HepG2 (cell line): Measurements from ENCODE around the gene IQCH. TPM values are rescaled to one million over a fixed set of nuclear protein-coding genes. Genes with fewer than 3 reads are reported as not detected.

Experiments
- SYNCRIP ChIP-seq: fragments of 200-400 bp; formaldehyde crosslinking; IDR thresholded peaks from 2 replicates; pipeline ENCODE4 v1.6.1; 2018; ENCODE audit warnings: mild to moderate bottlenecking, low read depth, low read length; ENCODE audit not compliant: insufficient read depth
- ZNF256 ChIP-seq: sonication (generic); formaldehyde crosslinking; conservative IDR thresholded peaks from 2 replicates; pipeline ENCODE4 v1.4.0; 2020; ENCODE audit warnings: missing genetic modification reagents
- ZNF563 ChIP-seq: sonication (generic); formaldehyde crosslinking; IDR thresholded peaks from 2 replicates; pipeline ENCODE4 v1.8.0; 2022; ENCODE audit warnings: mild to moderate bottlenecking, moderate library complexity, missing genetic modification reagents
- ZNF672 ChIP-seq: sonication (generic); formaldehyde crosslinking; IDR thresholded peaks from 2 replicates; pipeline ENCODE4 v1.8.1; 2022; ENCODE audit warnings: missing genetic modification reagents
- ZNF749 ChIP-seq: sonication (generic); formaldehyde crosslinking; IDR thresholded peaks from 2 replicates; pipeline ENCODE4 v1.8.0; 2022; ENCODE audit warnings: mild to moderate bottlenecking, missing genetic modification reagents, moderate library complexity, borderline replicate concordance
- polyA plus RNA-seq, 8 experiments: library from polyadenylated mRNA; depleted of rRNA in 3 of 8; stranded (reverse) in 7 of 8; unstranded in 1 of 8; fragments of >200 nt; fragmentation: Illumina TruSeq in 4 of 8; extraction: Trizol in 4 of 8; gene quantifications; 2 replicates each; pipeline versions ENCODE4 v1.2.1 to v1.2.3, GENCODE V29; 2011 to 2016; ENCODE audit warnings: low read depth in 4 of 8, missing spikeins in 1 of 8, mixed read lengths in 1 of 8; ENCODE audit not compliant: insufficient read depth in 1 of 8
- total RNA-seq, 5 experiments: library from RNA; depleted of rRNA; stranded (reverse); fragments of >200 nt; fragmentation: Illumina TruSeq; extraction: Trizol; gene quantifications; 2 replicates each; pipeline ENCODE4 v1.2.3, GENCODE V29; 2016; ENCODE audit warnings: low read depth in 1 of 5
- TF ChIP-seq, protein P1 (sequence below): IDR thresholded peaks from 2 replicates; pipeline ENCODE4 v1.6.1; 2016; ENCODE audit warnings: low read depth, control low read depth
- TF ChIP-seq, protein P2 (sequence below): IDR thresholded peaks from 2 replicates; pipeline ENCODE4 v1.4.0; 2020; ENCODE audit warnings: mild to moderate bottlenecking, missing genetic modification reagents
- TF ChIP-seq, protein P3 (sequence below): sonication (generic); formaldehyde crosslinking; IDR thresholded peaks from 2 replicates; pipeline ENCODE4 v1.4.0; 2020; ENCODE audit warnings: mild to moderate bottlenecking, missing genetic modification reagents
- TF ChIP-seq, protein P4 (sequence below): sonication (generic); formaldehyde crosslinking; IDR thresholded peaks from 2 replicates; pipeline ENCODE4 v1.5.0; 2020; ENCODE audit warnings: mild to moderate bottlenecking, missing genetic modification reagents

IQCH gene
- total and polyA plus RNA-seq, 2 of the 13 experiments (the other 11 are each of a cell fraction or from before 2014, with no cell fraction given), result 0.16 to 0.55 TPM

DNA sequence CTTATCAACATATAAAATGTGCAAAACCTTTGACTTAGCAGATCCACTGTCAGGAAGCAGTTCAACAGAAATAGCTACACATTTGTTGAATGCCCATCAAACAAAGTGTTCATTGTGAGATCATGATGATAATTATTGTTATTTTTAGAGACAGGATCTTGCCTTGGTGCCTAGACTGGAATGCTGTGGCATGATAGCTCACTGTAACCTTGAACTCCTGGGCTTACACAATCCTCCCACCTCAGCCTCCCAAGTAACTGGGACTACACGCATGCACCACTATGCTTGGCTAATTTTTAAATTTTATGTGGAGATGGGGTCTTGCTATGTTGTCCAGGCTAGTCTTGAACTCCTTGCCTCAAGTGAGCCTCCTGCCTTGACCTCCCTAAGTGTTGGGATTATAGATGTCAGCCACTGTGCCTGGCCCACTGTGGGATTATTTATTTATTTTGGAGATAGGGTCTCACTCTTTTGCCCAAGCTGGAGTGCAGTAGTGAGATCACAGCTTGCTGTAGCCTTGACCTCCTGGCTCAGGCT, 296.7 kb downstream of the IQCH start (continued):
- TF ChIP-seq, protein P1, sequence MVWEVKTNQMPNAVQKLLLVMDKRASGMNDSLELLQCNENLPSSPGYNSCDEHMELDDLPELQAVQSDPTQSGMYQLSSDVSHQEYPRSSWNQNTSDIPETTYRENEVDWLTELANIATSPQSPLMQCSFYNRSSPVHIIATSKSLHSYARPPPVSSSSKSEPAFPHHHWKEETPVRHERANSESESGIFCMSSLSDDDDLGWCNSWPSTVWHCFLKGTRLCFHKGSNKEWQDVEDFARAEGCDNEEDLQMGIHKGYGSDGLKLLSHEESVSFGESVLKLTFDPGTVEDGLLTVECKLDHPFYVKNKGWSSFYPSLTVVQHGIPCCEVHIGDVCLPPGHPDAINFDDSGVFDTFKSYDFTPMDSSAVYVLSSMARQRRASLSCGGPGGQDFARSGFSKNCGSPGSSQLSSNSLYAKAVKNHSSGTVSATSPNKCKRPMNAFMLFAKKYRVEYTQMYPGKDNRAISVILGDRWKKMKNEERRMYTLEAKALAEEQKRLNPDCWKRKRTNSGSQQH (CRISPR knock-in tag), result no peak
- TF ChIP-seq ZNF749 (CRISPR knock-in tag) (no peak), SYNCRIP (no peak), ZNF672 (CRISPR knock-in tag) (no peak), ZNF256 (CRISPR knock-in tag) (no peak), ZNF563 (no peak)
- TF ChIP-seq, protein P2, sequence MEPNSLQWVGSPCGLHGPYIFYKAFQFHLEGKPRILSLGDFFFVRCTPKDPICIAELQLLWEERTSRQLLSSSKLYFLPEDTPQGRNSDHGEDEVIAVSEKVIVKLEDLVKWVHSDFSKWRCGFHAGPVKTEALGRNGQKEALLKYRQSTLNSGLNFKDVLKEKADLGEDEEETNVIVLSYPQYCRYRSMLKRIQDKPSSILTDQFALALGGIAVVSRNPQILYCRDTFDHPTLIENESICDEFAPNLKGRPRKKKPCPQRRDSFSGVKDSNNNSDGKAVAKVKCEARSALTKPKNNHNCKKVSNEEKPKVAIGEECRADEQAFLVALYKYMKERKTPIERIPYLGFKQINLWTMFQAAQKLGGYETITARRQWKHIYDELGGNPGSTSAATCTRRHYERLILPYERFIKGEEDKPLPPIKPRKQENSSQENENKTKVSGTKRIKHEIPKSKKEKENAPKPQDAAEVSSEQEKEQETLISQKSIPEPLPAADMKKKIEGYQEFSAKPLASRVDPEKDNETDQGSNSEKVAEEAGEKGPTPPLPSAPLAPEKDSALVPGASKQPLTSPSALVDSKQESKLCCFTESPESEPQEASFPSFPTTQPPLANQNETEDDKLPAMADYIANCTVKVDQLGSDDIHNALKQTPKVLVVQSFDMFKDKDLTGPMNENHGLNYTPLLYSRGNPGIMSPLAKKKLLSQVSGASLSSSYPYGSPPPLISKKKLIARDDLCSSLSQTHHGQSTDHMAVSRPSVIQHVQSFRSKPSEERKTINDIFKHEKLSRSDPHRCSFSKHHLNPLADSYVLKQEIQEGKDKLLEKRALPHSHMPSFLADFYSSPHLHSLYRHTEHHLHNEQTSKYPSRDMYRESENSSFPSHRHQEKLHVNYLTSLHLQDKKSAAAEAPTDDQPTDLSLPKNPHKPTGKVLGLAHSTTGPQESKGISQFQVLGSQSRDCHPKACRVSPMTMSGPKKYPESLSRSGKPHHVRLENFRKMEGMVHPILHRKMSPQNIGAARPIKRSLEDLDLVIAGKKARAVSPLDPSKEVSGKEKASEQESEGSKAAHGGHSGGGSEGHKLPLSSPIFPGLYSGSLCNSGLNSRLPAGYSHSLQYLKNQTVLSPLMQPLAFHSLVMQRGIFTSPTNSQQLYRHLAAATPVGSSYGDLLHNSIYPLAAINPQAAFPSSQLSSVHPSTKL, result 0 out of 2 replicates have a peak, but pooled peaks have one; percentile 16
- TF ChIP-seq, protein P3, sequence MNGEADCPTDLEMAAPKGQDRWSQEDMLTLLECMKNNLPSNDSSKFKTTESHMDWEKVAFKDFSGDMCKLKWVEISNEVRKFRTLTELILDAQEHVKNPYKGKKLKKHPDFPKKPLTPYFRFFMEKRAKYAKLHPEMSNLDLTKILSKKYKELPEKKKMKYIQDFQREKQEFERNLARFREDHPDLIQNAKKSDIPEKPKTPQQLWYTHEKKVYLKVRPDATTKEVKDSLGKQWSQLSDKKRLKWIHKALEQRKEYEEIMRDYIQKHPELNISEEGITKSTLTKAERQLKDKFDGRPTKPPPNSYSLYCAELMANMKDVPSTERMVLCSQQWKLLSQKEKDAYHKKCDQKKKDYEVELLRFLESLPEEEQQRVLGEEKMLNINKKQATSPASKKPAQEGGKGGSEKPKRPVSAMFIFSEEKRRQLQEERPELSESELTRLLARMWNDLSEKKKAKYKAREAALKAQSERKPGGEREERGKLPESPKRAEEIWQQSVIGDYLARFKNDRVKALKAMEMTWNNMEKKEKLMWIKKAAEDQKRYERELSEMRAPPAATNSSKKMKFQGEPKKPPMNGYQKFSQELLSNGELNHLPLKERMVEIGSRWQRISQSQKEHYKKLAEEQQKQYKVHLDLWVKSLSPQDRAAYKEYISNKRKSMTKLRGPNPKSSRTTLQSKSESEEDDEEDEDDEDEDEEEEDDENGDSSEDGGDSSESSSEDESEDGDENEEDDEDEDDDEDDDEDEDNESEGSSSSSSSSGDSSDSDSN (CRISPR knock-in tag), result no peak
- TF ChIP-seq, protein P4, sequence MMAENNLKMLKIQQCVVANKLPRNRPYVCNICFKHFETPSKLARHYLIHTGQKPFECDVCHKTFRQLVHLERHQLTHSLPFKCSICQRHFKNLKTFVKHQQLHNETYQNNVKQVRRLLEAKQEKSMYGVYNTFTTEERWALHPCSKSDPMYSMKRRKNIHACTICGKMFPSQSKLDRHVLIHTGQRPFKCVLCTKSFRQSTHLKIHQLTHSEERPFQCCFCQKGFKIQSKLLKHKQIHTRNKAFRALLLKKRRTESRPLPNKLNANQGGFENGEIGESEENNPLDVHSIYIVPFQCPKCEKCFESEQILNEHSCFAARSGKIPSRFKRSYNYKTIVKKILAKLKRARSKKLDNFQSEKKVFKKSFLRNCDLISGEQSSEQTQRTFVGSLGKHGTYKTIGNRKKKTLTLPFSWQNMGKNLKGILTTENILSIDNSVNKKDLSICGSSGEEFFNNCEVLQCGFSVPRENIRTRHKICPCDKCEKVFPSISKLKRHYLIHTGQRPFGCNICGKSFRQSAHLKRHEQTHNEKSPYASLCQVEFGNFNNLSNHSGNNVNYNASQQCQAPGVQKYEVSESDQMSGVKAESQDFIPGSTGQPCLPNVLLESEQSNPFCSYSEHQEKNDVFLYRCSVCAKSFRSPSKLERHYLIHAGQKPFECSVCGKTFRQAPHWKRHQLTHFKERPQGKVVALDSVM (CRISPR knock-in tag), result 0 out of 2 replicates have a peak, but pooled peaks have one; percentile 33

Other genes starting within 250 kb of the IQCH start
- 8.6 and 10.0 TPM in 2 replicates for gene SMAD3, start 189.2 kb upstream of the IQCH start, total RNA-seq (2016; rRNA removed; fragmentation: Illumina TruSeq; extraction: Trizol)
- 56.3 and 59.1 TPM in 2 replicates for gene SMAD3, start 189.2 kb upstream of the IQCH start, polyA plus RNA-seq (2011; rRNA removed)
- gene AAGAB, start 125 bp upstream of the IQCH start, total RNA-seq (2016; rRNA removed; fragmentation: Illumina TruSeq; extraction: Trizol), result 34.9 and 52.3 TPM in 2 replicates
- 8.0 and 10.1 TPM in 2 replicates for gene AAGAB, start 125 bp upstream of the IQCH start, polyA plus RNA-seq (2011; rRNA removed)